ENCODE data around the gene RAD18.

DNA sequence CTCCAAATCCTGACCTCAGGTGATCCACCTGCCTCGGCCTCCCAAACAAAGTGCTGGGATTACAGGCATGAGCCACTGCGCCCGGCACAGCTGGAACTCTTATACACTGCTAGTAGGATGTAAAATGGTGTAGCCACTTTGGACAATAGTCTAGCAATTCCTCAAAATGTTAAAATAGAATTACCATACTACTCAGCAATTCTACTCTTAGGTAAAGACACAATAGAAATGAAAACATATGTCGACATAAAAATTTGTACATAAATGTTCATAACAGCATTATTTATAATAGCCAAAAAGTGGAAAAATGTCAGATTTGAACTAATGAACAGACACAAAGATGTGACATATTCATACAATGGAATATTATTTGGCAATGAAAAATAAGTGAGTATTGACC, 33.4 kb downstream of the RAD18 start:
- TF ChIP-seq POLR2A (IDR thresholded peaks at IDR 0.05) = no peak
- TF ChIP-seq EP300 (IDR thresholded peaks at IDR 0.05) = no peak
